Suppressor macrophage treated with lipopolysaccharide for 4 hours (primary cell): ENCODE results near the gene TRANK1.
"Not testable (repeated sequence)": the region's sequence is repeated elsewhere in the genome, so short reads cannot be mapped to it uniquely, and the experiment has no call there.

Experiments used
- DNase-seq: peaks from one replicate; pipeline ENCODE4 v3.0.0-alpha.2; 2020

TRANK1 gene

DNA sequence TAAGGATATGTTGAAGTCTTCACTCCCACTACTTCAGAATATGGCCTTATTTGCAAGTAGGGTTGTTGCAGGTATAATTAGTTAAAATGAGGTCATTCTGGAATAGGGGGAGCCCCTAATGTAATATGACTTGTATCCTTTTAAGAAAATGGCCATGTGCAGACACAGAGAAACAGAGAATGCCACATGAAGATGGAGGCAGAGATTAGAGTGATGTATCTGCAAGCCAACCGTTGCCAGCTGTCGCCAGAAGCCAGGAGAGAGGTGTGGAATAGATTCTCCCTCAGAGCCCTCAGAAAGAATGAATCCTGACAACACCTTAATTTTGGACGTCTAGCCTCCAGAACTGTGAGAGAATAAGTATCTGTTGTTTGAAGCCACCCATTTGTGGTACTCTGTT, 11.3 kb upstream of the TRANK1 start:
- DNase-seq: no peak

DNA sequence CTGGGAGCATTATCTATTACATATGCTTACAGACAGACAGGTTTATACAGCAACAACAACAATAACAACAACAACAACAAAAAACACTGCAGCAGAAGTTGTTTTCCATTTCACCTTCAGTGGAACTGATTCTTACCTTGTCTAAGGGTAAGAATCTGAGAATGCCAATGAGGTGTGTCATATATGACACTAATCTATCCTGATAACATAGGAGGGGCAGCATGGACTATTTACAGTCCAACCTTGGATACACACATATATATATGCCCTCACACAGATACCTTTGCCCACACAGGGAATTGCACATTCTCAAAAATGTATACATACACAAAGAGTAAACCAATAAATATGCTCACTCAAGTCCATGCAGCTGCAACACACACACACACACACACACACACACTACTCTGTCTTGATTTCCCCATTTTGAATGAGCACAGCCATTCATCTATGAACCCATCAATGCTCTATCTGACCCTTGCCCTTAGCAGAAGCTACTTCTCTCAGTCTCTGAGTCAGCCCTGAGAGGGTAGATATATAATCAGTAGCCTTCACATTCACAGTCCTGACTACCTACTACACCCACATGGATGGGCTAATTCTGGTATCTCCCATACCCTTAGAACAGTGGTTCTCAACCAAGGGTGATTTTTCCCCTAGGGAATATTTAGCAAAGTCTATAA, 9.7 kb upstream of the TRANK1 start:
- DNase-seq: peak; percentile 58

DNA sequence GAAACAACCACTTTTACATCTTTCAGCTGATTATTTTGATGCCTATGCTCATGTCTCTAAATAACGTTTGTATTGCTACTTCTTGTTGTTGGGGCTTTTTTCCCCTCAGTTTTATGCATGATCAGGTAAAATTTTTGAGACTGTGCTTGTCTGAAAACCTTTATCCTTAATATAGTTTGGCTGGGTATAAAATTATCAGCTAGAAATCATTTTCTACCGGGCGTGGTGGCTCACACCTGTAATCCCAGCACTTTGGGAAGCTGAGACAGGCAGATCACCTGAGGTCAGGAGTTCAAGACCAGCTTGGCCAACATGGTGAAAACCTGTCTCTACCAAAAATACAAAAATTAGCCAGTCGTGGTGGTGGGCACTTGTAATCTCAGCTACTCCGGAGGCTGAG, 3.0 kb upstream of the TRANK1 start:
- DNase-seq: not testable (repeated sequence)

DNA sequence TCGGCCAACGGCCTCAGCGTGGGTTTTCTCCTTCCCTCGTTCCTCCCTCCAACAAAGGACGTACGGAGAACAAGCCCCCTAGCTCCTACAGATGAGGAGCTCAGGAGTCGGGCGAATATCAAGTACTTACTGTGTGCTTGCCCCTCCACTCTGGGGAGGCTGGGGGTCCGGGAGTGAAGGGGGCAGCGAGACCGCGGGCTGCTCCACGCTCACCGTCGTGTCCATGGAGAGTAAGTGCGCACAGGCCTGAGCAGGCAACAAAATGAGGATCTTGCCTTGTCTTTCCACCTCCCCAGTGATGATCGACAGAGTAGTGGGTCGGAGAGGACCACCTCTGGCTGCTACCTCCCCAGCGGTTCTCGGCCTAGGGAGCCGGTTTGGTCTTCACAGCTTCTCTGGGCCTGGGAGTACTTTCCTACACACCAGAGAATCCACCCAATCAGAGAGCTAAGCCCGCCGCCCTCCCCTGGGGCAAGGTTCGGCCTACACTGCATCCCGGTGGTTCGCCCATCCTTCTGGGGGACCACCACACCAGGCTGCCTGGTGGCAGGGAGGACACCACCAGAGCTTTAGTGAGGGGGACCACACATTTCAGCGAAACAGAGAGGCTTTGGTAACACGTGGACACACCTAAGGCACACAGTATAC, 603 bp upstream of the TRANK1 start:
- DNase-seq: no peak

DNA sequence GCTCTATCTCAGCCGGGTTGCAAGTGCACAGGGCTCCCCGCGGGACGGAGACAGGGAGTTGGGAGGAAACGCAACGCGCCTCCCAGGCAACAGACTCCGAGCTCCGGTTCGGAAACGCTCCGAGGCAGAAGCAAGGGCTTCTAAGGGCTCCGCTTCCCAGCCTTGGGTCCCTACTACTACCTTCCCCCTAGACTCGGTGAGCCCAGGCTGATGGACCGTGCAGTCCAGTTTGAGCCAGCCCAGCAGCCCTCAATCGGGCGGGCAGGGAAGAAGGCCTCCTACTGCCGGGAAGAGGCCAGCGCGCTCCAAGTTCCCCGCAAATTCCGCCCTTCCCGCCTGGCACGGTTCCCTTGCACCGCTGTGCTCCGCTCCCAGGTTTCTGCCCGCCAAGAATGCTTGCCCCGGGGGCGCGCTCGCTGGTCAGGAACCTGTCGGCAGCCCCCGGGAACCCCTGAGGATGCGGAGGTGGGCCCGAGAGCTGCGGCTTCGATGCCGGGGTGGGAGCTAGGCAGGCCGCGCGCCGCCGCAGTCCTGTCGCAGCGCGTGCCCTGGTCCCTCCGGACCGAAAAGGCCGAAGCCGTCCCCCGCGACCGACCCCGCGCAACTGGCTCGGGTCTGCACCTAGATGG, 728 bp downstream of the TRANK1 start:
- peak; percentile 50 for DNase-seq

DNA sequence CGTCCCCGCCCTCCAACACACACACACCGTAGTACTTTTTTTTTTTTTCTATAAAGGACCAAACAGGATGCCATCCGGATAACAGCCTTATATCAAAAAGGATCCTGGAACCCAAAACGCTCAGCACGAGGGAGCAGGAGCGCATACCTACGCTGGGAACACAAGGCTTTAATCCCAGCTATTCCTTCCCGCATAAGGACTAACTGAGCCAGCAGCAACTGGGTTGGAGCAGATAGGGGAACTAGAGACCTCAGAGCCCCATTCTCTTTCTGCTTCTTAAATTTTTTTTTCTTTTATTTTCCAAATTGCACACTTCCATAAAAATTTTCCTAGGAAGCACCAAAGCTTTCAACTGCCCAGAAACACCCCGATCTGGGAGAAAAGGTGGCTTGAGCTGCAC, 1.3 kb downstream of the TRANK1 start:
- no peak for DNase-seq

DNA sequence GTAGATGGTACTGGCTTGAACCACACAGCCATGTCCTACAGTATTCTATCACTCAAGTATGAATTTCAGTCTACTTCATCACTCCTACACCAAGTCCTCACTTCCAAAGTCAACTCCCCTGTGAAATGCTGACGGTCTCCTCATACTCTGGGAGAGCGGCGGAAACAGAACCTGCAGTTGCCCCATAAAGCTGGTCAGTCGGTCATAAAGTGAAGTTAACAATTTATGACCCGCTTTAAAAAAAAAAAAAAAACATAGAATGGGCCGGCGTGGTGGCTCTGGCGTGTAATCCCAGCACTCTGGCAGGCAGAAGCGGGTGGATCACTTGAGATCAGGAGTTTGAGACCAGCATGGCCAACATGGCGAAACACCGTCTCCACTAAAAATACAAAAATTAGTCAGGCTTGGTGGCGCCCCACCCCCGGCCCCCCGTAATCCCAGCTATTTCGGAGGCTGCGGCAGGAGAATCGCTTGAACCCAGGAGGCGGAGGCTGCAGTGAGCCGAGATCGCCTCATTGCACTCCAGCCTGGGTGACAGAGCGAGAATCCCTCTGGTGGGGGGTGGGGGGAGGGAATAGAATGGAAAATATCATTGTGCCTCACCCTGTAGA, 2.1 kb downstream of the TRANK1 start:
- no peak for DNase-seq

DNA sequence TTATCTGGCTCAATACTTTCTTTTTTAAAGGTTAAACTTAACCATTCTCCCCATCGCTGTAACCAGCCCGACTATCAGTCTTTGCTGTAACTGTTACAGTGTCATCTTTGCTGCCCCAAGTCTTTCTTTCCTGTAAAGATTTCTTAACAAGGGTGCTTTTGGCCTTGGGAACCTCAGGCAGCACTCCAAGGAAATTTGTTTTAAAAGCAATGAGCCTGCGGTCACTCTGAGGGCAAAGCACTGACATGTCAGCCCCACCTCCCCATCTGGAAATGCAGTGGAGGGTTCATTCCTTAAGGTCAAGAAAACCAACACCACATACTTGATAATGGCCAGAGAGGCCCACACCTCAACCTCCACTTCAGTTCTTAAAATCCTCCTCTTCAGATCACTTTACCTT, 3.2 kb downstream of the TRANK1 start:
- DNase-seq: no peak

DNA sequence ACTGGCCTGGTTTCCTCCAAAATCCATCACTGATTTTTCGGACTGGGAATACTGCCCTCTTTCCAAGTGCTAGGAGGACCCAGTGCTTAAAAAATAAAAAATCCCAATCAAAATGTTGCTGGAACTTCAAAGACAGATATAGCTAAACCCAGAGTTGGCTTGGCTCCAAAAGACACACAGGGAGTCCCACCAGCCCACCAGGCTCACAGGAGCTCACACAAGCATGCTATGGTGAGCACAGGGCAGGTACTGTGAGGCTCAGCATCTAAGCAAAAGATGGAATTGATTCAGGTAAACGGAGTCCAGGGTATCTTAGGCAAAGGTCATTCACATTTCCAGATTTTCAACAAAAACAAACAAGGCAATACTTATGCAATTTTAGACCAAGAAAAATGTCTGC, 3.7 kb downstream of the TRANK1 start:
- no peak for DNase-seq

DNA sequence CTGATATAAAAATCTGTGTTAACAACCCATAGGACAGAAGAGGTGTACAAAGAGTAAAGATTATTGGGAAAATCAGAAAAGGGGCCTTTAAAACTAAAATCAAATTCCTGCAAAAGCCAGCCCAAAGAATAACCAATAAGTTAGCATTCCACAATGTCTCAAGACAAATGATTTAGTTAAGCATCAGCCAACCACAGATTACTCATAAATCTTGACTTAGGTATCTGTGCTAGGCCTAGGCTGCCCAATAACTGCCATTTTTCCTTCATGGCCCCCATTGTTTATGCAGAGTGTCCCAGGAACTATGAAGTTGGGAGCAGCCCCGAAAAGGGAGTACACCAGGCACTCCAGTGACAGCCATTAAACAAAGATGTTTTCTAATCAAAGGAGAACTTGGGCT, 7.4 kb downstream of the TRANK1 start:
- no peak for DNase-seq

DNA sequence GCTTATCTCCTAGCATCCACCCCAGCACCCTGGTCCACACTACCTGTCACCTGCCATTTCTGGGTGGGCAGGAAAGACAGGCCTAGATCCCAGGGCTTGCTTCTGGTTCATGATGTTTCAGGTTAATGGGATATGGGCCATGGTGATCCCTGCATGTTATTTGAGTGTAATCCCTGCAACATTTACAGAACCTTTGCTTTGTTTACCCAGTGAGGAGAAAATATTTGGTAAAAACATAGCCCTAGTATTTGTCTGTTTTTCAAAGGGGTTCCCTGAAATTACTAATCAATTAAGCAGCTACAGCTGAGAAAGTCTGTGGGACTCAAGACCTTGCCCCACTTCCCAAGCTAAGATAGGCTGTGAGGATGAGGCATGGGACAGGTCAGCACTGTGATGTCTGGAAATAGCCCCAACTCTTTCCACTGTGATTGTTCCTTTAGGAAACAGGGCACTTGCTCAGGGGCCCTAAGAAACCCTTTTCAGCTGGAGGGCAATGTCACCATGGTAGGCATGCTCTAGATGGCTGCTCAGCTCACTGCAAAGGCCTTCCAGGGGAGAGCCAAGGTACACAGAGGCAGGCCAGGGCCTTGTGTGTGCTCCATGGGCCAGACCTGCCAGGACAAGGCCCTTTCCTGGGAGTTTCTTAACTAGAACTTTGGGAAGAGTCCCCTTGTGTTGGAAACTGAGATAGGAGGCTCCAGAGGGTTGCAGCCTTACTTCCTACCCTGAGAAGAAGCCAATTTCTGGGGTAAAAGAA, 11.1 kb downstream of the TRANK1 start:
- no peak for DNase-seq

DNA sequence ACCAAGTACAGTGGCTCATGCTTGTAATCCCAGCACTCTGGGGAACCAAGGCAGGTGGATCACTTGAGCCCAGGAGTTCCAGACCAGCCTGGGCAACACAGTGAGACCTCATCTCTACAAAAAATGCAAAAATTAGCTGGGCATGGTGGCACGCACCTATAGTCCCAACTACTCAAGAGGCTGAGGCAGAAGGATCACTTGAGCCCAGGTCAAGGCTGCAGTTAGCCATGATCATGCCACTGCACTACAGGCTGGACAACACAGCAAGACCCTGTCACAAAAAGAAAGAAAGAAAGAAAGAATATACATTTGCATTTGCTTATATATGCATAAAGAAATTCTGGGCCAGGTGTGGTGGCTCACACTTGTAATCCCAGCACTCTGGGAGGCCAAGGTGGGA, 13.4 kb downstream of the TRANK1 start:
- DNase-seq: not testable (repeated sequence)

DNA sequence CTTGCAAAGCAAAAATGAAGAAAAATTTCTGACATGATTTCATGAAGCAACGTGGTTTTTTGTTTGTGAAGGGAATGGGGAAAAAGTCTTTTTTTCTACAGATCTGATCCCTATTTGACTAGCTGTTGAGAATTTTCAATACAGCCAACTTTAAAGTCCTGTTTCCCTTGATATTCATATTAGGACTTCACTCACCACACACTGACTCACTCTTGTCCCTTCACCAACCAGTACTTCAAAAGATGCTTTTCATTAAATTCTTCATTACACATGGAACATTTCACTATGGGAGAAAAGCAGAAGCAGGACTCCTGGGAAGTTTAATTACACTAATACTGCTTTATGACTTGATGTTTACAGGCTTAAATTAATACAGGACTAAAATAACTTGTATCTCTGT, 16.6 kb downstream of the TRANK1 start:
- no peak for DNase-seq

DNA sequence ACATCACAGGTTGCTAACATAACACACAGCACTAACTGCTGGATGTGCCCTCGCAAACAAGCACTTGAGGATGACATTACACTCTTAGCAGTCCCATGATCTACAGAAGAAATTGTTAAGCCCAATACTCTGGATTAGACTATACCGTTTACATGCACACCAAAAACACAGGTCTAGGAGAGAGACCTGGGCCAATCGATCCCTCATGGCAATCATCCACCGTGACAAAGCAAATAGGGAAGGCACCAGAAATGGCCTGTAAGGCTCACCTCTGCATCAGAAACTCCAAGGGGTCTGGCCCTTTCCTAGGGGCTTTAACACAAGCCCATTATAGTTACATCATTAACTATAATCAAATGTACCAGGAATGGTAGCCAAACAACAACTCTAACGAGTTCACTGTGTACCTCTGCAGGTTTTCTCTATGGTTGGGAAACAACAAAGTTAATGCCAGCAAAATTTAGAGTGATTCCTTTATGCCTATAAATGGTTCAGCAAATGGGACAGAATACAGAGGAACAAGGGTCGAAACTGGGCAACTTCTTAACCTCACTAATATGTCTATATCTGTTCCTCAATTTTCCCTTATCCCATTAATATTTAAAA, 18.5 kb downstream of the TRANK1 start:
- no peak for DNase-seq

DNA sequence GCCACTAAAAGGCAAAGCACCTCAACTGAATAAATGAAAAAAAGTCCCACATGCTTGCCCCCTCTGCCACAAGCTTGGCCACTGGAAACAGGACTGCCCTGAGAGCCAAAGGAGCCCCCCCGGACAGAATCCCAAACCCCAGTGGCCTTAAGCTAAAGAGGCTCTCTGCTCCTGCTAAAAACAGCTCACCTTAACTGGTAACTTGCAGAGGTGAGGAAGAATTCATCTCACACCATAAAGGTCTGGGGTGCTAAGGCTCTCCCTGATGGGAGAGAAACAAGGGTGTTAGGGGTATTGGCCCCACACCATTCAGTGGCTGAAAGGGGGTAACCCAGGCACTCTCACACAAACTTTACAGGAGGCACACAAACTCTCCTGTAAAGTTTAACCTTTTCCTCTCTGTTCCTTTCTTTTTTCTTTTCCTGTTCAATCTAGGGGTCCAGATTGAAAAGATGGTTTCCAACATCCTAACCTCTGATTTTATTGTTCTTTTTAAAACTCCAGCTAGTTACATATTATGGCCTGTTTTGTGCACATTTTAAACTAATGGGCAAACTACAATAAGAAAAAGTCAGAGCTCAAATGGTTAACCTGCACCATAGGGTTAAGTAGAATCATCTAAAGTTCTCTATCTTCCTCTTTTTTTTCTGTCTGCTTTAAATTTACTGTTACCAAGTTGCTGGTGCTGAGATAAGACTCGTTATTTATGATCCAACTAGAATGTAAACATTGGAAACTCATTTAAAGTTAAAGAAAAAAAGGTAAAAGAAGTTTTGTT, 19.9 kb downstream of the TRANK1 start:
- DNase-seq: no peak

DNA sequence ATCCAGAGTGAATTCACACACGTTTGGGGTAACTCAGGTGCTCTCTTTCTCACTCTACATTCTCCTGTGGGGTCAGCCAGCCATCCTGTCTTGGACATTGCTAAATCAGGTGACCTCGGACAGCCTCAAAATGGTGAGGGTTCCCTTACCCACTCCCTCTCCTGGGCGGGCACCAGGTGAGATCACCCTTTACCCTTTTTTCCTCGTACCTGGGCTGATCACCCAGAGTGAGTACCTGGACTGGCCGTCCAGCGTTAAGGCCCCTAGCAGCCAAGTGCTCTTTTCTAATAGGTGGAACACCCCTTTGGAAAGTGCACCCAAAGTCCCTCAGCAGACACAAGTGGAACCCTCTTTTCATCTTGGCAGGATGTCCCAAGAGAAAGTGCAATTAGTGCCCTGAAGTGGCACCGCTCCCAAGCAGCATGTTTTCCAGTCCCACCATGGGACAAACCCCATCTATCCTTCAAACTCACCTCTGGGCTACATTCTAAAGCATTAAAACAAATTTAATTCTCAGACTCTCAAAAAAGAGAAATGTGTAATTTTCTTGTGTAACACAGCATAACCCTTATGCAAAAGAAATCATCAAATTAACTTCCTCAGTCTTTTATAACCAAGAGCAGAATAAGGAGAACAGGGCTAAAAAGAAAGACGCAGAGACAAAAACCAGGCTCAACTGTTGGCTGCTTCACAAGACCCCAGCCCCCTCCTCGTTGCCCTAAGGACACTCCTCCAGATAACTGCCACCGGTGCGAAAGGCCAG, 20.7 kb downstream of the TRANK1 start:
- DNase-seq: no peak

DNA sequence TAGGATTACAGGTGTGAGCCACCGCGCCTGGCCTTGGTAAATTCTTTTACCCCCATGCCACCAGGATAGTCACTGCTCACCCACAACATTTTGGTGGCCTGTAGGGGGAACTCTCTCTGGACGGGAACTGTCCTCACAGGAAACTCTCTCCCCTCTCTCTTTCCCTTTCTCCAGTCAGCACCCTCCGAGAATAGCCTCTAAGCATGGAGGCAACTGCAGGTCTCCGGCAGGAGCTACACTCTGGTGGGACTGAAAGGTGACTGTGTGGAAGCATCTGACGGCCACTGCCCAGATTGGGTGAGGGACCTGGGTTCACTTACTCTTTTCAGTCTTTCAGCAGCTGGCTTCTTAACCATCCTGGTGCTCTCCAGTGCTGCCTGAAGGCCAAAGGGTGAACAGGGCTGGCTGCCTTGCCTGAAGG, 21.3 kb downstream of the TRANK1 start:
- DNase-seq: peak; percentile 47

DNA sequence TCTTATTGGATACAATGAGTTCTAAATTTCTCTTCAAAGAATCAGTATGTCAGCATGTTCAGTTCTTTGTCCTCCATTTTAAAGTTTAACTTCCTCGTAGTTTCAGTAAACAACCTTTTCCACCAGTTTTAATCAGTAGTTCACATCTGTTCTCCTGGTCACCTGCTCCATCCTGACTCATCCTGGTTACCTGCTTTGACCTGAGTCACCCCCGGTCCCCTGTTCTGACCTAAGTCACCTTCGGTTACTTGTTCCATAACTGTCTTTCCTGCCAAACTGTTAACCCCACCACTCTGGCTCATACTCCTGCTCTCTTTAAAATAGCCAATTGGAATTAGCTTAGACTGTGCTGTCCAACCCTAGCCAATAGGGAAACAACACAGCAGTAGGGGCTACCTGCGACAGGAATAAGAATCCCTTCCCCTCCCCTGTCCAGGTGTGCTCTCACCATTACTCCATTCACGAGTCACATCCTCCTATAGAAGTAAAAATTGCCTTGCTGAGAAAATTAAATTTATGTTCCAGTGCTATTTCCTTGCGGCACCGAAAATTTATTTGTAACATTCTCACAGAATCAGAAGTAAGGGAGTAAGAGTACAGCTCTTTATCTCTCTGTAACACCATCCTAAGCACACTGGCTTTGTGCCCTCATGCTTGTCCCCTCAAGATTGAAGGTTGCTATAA, 23.8 kb downstream of the TRANK1 start:
- no peak for DNase-seq

DNA sequence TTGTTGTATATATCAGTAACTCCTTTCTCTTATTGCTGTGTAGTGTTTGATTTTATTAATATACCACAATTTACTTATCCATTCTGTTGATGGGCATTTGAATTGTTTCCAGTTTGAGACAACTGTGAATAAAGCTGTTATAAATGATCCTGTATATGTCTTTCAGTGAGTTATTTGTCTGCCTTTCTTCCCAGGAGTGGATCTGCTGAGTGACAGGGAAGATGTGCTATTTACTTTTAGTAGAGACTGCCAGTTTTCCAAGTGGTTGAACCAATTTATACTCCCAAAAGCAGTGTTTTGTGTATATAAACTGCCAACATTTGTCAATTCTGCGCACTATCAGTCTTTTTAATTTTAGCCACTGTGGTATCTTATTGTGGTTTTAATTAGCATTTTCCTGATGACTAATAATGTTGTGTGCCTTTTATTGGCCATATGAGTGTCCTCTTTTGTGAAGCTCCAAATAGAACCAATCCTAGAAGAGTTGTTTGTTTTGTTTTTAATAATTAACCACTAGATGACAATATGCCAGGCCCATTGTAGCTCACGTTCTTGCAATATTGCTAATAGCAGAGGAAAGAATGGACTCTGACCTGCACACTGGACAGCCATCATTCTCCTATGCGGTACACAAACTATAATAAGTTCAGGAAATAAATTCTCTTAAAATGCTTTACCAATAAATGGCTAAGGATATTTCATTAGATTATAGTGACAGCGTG, 25.3 kb downstream of the TRANK1 start:
- no peak for DNase-seq

DNA sequence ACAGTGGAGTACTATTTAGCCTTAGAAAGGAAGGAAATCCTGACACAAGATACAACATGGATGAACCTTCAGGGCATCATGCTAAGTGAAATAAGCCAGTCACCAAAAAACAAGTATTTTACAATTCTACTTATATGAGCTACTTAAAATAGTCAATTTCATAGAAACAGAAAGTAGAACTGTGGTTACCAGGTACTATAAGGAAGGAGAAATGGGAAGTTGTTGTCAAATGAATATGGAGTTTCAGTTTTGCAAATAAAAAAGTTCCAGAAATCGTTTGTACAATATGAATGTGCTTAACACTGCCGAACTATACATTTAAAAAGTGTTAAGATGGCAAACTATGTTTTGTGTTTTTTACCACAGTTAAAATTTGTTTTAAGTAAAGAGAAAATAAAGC, 26.8 kb downstream of the TRANK1 start:
- DNase-seq: peak; percentile 74
